VCaP (cell line): Measurements from ENCODE around the gene CDIPT.
"Not testable (repeated sequence)": the region's sequence is repeated elsewhere in the genome, so short reads cannot be mapped to it uniquely, and the experiment has no call there.

Source experiments
- H3K27ac ChIP-seq: fragments of 450-650 bp; 2 replicates; pipeline ENCODE4 v1.5.1; 2017
- CTCF ChIP-seq: fragments of 450-650 bp; conservative IDR thresholded peaks from 2 replicates; pipeline ENCODE4 v1.5.1; 2017; ENCODE audit warnings: mild to moderate bottlenecking, moderate library complexity

CDIPT gene

GRCh38 chr16:29877266-29877961 is 14.4 kb upstream of the CDIPT start:
- no peak overlapping the region for H3K27ac ChIP-seq
- TF ChIP-seq CTCF: no peak

GRCh38 chr16:29876594-29877249 is 13.7 kb upstream of the CDIPT start:
- TF ChIP-seq CTCF: no peak
- no peak overlapping the region for H3K27ac ChIP-seq

GRCh38 chr16:29876217-29876593 is 13.2 kb upstream of the CDIPT start:
- H3K27ac ChIP-seq: no peak overlapping the region

GRCh38 chr16:29875206-29875605 is 12.2 kb upstream of the CDIPT start:
- no peak for TF ChIP-seq CTCF
- H3K27ac ChIP-seq: no peak overlapping the region

More at GRCh38 chr16:29876217-29876593, 13.2 kb upstream of the CDIPT start:
- TF ChIP-seq CTCF: no peak

- no peak for TF ChIP-seq CTCF
- H3K27ac ChIP-seq: no peak overlapping the region
Observed at GRCh38 chr16:29873319-29873718, 10.3 kb upstream of the CDIPT start.

GRCh38 chr16:29871822-29872546 is 9.0 kb upstream of the CDIPT start:
- no peak for TF ChIP-seq CTCF
- H3K27ac ChIP-seq: no peak overlapping the region

- not testable (repeated sequence) for H3K27ac ChIP-seq
Observed at GRCh38 chr16:29869067-29869466, 6.0 kb upstream of the CDIPT start.
